GM19193 (cell line): Measurements from ENCODE around the gene GPAM.

ENCODE experiments used
- POLR2A ChIP-seq: IDR thresholded peaks from 4 replicates; pipeline ENCODE4 v1.6.1; 2011; ENCODE audit not compliant: insufficient read depth, insufficient read length; ENCODE audit errors: extremely low read depth

Gene GPAM

GRCh38 chr10:112161757-112162518, 21.6 kb downstream of the GPAM start:
- TF ChIP-seq POLR2A: no peak

- TF ChIP-seq POLR2A: no peak
Observed at GRCh38 chr10:112160834-112161233, 22.7 kb downstream of the GPAM start.

- TF ChIP-seq POLR2A: no peak
Observed at GRCh38 chr10:112159469-112159868, 24.1 kb downstream of the GPAM start.

- no peak for TF ChIP-seq POLR2A
Observed at GRCh38 chr10:112151524-112152039, 32.0 kb downstream of the GPAM start.

- TF ChIP-seq POLR2A: no peak
Observed at GRCh38 chr10:112148331-112148730, 35.2 kb downstream of the GPAM start.

GRCh38 chr10:112146799-112147198, 36.8 kb downstream of the GPAM start:
- TF ChIP-seq POLR2A: no peak

- TF ChIP-seq POLR2A: no peak
Observed at GRCh38 chr10:112145263-112145662, 38.3 kb downstream of the GPAM start.

GRCh38 chr10:112143420-112143819, 40.1 kb downstream of the GPAM start:
- no peak for TF ChIP-seq POLR2A

- TF ChIP-seq POLR2A: no peak
Observed at GRCh38 chr10:112141292-112141691, 42.3 kb downstream of the GPAM start.

- TF ChIP-seq POLR2A: no peak
Observed at GRCh38 chr10:112140110-112140970, 43.2 kb downstream of the GPAM start.

GRCh38 chr10:112139176-112139575, 44.4 kb downstream of the GPAM start:
- TF ChIP-seq POLR2A: no peak

- no peak for TF ChIP-seq POLR2A
Observed at GRCh38 chr10:112137154-112137987, 46.2 kb downstream of the GPAM start.

GRCh38 chr10:112136486-112137153, 46.9 kb downstream of the GPAM start:
- TF ChIP-seq POLR2A: no peak

- TF ChIP-seq POLR2A: no peak
Observed at GRCh38 chr10:112135604-112136003, 48.0 kb downstream of the GPAM start.
